PC-3 (cell line): ENCODE results near the gene ZSWIM4. TPM values are rescaled to one million over a fixed set of nuclear protein-coding genes. Genes with fewer than 3 reads are reported as not detected.

ENCODE experiments used
- ATAC-seq: fragments of 200-7000 bp; cut with Tn5 transposase; 2 replicates; pipeline ENCODE4 v1.9.1; 2020; ENCODE audit warnings: mild to moderate bottlenecking, moderate library complexity
- BruUV-seq: library from RNA; stranded (reverse); fragments of 400-500 nt; replicated peaks from 2 replicates; lab custom pipeline; 2021; lab: Mats Ljungman, UMichigan
- CTCF ChIA-PET: fragments of 300-600 bp; sonication (Branson Sonifier 250); formaldehyde crosslinking; loops from one replicate; lab custom pipeline; 2022; ENCODE audit warnings: antibody characterized with exemption; lab: Charles Lee
- POLR2A ChIA-PET: fragments of 300-600 bp; sonication (Branson Sonifier 250); formaldehyde crosslinking; loops from one replicate; lab custom pipeline; 2022; ENCODE audit warnings: antibody characterized with exemption; ENCODE audit not compliant: unreplicated experiment; lab: Charles Lee
- DNase-seq: peaks from one replicate; pipeline ENCODE4 v3.0.0-alpha.2; 2015
- H2AFZ ChIP-seq: fragments of 300-600 bp; sonication (generic); 2 replicates; pipeline ENCODE4 v1.6.0; 2016; ENCODE audit warnings: antibody characterized with exemption, low read length
- H3F3A ChIP-seq: fragments of 300-600 bp; sonication (generic); one replicate; pipeline ENCODE4 v1.6.0; 2017; ENCODE audit warnings: antibody characterized with exemption, low read length, control low read depth, mild to moderate bottlenecking; ENCODE audit not compliant: unreplicated experiment
- H3K27ac ChIP-seq: fragments of 300-600 bp; sonication (generic); 2 replicates; pipeline ENCODE4 v1.5.1; 2016; ENCODE audit warnings: mild to moderate bottlenecking, low read length
- H3K27me3 ChIP-seq: fragments of 300-600 bp; sonication (generic); 2 replicates; pipeline ENCODE4 v1.6.1; 2016; ENCODE audit warnings: low read length, mixed read lengths
- H3K36me3 ChIP-seq: fragments of 300-600 bp; sonication (generic); 2 replicates; pipeline ENCODE4 v1.6.1; 2016; ENCODE audit warnings: low read depth, mixed run types, low read length, mixed read lengths
- H3K4me1 ChIP-seq: fragments of 300-600 bp; sonication (generic); 2 replicates; pipeline ENCODE4 v1.5.1; 2016; ENCODE audit warnings: low read length; ENCODE audit not compliant: insufficient read depth
- H3K4me2 ChIP-seq: fragments of 300-600 bp; sonication (generic); 2 replicates; pipeline ENCODE4 v1.6.0; 2016; ENCODE audit warnings: low read length
- H3K4me3 ChIP-seq: fragments of 300-600 bp; sonication (generic); 2 replicates; pipeline ENCODE4 v1.5.1; 2016; ENCODE audit warnings: mild to moderate bottlenecking, low read length, mixed read lengths
- H3K79me2 ChIP-seq: fragments of 300-600 bp; sonication (generic); 2 replicates; pipeline ENCODE4 v1.6.1; 2017; ENCODE audit warnings: low read length, mixed read lengths
- H3K9ac ChIP-seq: fragments of 300-600 bp; sonication (generic); 2 replicates; pipeline ENCODE4 v1.6.0; 2016; ENCODE audit warnings: mild to moderate bottlenecking, low read length
- H3K9me2 ChIP-seq: fragments of 300-600 bp; sonication (generic); replicated peaks from 2 replicates; pipeline ENCODE4 v1.6.1; 2016; ENCODE audit warnings: mixed run types, low read length, mixed read lengths
- H3K9me3 ChIP-seq: fragments of 300-600 bp; sonication (generic); 2 replicates; pipeline ENCODE4 v1.6.1; 2016; ENCODE audit warnings: low read length, mixed read lengths
- H4K20me1 ChIP-seq: fragments of 300-600 bp; sonication (generic); 2 replicates; pipeline ENCODE4 v1.6.1; 2016; ENCODE audit warnings: low read length, mixed read lengths
- EZH2 ChIP-seq: fragments of 300-600 bp; sonication (generic); IDR thresholded peaks from one replicate; pipeline ENCODE4 v1.6.1; 2017; ENCODE audit warnings: antibody characterized with exemption, mild to moderate bottlenecking, low read length; ENCODE audit not compliant: unreplicated experiment
- EZH2phosphoT487 ChIP-seq: fragments of 300-600 bp; sonication (generic); IDR thresholded peaks from 2 replicates; pipeline ENCODE4 v1.6.1; 2018; ENCODE audit warnings: mild to moderate bottlenecking, antibody characterized with exemption, low read length, borderline replicate concordance
- intact Hi-C: fragments of 100-400 bp; cut with micrococcal nuclease; formaldehyde crosslinking; loops from 2 replicates; pipeline ENCODE4 v1.9.0; 2023
- microRNA-seq: library from miRNA; unstranded; fragments of <30 nt; microRNA quantifications from one replicate; pipeline ENCODE4 v1.1.0, GENCODE V29; 2020; ENCODE audit not compliant: unreplicated experiment
- total RNA-seq: library from RNA; depleted of rRNA; stranded (reverse); fragments of >200 nt; gene quantifications from 2 replicates; pipeline ENCODE4 v1.2.3, GENCODE V29; 2014; rRNA removed
- TF ChIP-seq, protein P1 (sequence below): fragments of 300-600 bp; sonication (generic); conservative IDR thresholded peaks from 2 replicates; pipeline ENCODE4 v1.5.1; 2017; ENCODE audit warnings: antibody characterized with exemption, low read depth, mild to moderate bottlenecking, low read length

The ZSWIM4 gene
- total RNA-seq, 1 experiment from 2014 or later = 8.0 TPM

DNA sequence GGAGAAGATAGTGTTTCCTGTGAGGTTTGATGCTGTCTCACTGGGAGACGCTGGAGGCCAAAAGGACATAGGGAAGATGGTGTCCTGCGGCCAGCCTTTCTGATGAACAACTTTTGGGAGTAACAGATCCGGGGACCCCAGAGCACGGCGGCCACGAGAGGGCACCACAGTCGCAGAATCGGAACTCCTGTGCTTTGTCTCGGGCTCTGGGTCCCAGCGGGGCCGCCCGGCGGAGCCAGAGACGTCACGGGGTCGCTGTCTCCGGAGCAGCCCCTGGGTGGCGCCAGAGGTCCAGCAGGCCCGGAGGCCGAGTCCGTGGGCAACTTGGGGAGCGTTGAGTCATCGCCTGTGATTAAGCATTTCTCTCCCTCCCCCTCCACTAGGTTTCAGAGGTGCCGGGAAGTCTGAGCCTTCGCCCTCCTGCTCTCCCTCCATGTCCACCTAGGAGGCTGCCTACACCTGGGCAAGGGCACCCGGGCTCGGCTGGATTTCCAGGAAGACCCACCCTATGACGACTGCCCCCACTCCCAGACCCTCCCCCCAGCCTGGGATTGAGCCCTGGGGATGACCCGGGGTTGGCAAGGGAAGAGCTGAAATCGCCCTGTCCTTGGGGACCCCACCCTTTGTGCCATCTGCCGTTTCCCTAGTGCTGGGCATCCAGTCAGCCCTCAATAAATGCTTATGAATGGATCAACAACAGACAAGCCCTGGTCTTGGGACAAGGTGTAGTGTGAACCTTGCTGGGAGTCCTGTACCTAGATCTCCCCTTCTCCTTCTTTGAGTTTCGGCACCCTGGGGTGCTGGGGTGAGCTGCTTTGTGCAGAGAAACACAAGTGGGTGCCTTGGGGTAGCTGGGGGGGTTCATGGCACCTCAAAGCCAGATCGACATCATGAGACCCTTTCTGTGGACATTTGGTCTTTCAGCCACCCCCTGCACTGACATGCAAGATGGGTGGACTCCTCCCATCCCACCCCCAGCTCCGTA, 85.1 kb downstream of the ZSWIM4 start:
- H3K9me3 ChIP-seq = no peaks in the 10 kb centered on the region
- H2AFZ ChIP-seq = peak overlapping the region; percentile 89
- H3K4me3 ChIP-seq = peak overlapping the region; percentile 54
- peak overlapping the region; percentile 62 for H3K27ac ChIP-seq
- CTCF ChIA-PET = no interaction called here
- H3F3A ChIP-seq = no peaks in the 10 kb centered on the region
- no peaks in the 10 kb centered on the region for H4K20me1 ChIP-seq
- peak overlapping the region; percentile 81 for H3K4me2 ChIP-seq
- H3K4me1 ChIP-seq = peaks cover 11% of the 10 kb centered on the region
- no peaks in the 10 kb centered on the region for H3K9me2 ChIP-seq
- peak overlapping the region; percentile 60 for H3K9ac ChIP-seq
- H3K79me2 ChIP-seq = no peaks in the 10 kb centered on the region
- TF ChIP-seq, protein P1, sequence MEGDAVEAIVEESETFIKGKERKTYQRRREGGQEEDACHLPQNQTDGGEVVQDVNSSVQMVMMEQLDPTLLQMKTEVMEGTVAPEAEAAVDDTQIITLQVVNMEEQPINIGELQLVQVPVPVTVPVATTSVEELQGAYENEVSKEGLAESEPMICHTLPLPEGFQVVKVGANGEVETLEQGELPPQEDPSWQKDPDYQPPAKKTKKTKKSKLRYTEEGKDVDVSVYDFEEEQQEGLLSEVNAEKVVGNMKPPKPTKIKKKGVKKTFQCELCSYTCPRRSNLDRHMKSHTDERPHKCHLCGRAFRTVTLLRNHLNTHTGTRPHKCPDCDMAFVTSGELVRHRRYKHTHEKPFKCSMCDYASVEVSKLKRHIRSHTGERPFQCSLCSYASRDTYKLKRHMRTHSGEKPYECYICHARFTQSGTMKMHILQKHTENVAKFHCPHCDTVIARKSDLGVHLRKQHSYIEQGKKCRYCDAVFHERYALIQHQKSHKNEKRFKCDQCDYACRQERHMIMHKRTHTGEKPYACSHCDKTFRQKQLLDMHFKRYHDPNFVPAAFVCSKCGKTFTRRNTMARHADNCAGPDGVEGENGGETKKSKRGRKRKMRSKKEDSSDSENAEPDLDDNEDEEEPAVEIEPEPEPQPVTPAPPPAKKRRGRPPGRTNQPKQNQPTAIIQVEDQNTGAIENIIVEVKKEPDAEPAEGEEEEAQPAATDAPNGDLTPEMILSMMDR = peak; percentile 99
- no peak for TF ChIP-seq EZH2phosphoT487
- DNase-seq (peak; percentile 99), ATAC-seq (peak; percentile 89)
- POLR2A ChIA-PET = no interaction called here
- intact Hi-C loops = loop anchor here (1.0 to 2.0 kb wide), 4 partner anchors 26 to 194 kb away; partner anchors contain the start of genes BRME1, CC2D1A and DCAF15
- no peaks in the 10 kb centered on the region for H3K27me3 ChIP-seq
- BruUV-seq = TSS peak; percentile 79
- no peaks in the 10 kb centered on the region for H3K36me3 ChIP-seq

DNA sequence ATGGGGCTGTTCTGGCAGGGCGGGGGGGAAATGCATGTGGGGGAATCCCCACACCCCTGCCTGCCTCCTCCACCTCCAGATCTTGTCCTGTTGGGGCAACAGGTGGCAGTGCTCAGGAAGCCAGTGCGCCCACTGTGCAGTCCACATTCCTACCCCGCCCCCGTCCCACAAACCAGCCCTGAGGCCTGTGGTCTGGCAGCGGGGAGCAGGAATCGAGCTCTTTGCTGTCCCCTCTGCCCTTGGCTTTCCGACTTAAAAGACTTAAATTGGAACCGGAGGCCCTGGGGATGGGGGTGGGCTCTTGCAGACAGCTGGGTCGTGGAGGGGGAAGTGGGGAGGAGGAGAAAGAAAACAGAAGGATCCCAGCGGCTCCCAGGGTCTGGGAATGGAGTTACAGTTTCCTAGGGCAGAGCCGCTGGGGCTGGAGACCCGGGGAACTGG, 86.0 kb downstream of the ZSWIM4 start:
- Histone ChIP-seq H3K9ac (no peak overlapping the region), H4K20me1 (no peaks in the 10 kb centered on the region), H3K27me3 (no peaks in the 10 kb centered on the region), H3K4me1 (peaks cover 11% of the 10 kb centered on the region), H2AFZ (no peak overlapping the region), H3K36me3 (no peaks in the 10 kb centered on the region), H3F3A (no peaks in the 10 kb centered on the region), H3K9me3 (no peaks in the 10 kb centered on the region), H3K4me3 (no peak overlapping the region), H3K79me2 (no peaks in the 10 kb centered on the region), H3K27ac (no peak overlapping the region), H3K9me2 (no peaks in the 10 kb centered on the region), H3K4me2 (no peak overlapping the region)
- no peak for ATAC-seq
- intact Hi-C loops = loop anchor here (2.0 kb wide), 3 partner anchors 26 to 152 kb away; partner anchors contain the start of genes BRME1, CC2D1A and DCAF15
- DNase-seq = no peak
- CTCF ChIA-PET = no interaction called here
- POLR2A ChIA-PET = no interaction called here
- no TSS peak for BruUV-seq
- TF ChIP-seq EZH2phosphoT487 = no peak
- TF ChIP-seq, protein P1 = no peak
- TF ChIP-seq EZH2 = no peak

Small RNA genes within 50 kb of the gene (microRNA-seq; reads per million reads assigned to microRNA genes)
- gene MIR181C (474 reads per million, percentile 80 among the genes with 10 or more reads in this experiment), gene MIR181D (839 reads per million, percentile 83 among the genes with 10 or more reads in this experiment)

Other genes starting within 250 kb of the ZSWIM4 start
- 85.2 and 140 TPM in 2 replicates for gene MRI1, start 30.9 kb upstream of the ZSWIM4 start, total RNA-seq
- gene C19orf53, start 21.0 kb upstream of the ZSWIM4 start, total RNA-seq = 341 and 392 TPM in 2 replicates
- gene NANOS3, start 81.7 kb downstream of the ZSWIM4 start, total RNA-seq = 1.7 TPM in 1 of 2 replicates, not detected in the other
- gene BRME1, start 110.7 kb downstream of the ZSWIM4 start, total RNA-seq = 5.4 and 6.0 TPM in 2 replicates
- 67.7 and 102 TPM in 2 replicates for gene CC2D1A, start 110.8 kb downstream of the ZSWIM4 start, total RNA-seq
- gene PODNL1, start 143.0 kb downstream of the ZSWIM4 start, total RNA-seq = 0.92 TPM in 1 of 2 replicates, not detected in the other
- 50.8 and 85.2 TPM in 2 replicates for gene DCAF15, start 157.1 kb downstream of the ZSWIM4 start, total RNA-seq
- 7.5 and 9.2 TPM in 2 replicates for gene RFX1, start 210.9 kb downstream of the ZSWIM4 start, total RNA-seq
- not detected in 2 replicates for gene RLN3, start 232.7 kb downstream of the ZSWIM4 start, total RNA-seq
- 14.2 and 14.7 TPM in 2 replicates for gene IL27RA, start 236.3 kb downstream of the ZSWIM4 start, total RNA-seq